ENCODE data around the gene PIP5K1A.

Gene PIP5K1A

DNA sequence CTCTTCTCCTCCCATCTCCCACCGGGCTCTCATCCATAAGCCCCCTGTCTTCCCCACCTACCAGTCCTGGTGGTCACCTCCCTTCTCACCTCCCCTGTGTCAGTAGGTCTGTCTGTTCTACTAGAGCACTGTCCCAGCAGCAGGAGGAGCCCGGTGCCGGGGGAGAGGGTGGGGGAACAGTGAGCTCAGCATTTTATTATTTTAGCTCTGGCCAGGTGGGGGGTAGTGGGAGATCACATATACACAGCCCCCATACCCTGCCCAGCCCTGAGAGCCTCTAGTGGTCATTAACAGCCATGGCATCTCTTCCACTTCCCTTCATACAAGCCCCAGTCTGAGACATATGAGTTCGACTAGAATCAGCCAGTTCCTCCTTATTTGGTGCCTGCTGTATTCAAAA is 22.5 kb upstream of the PIP5K1A start, which contains the start of gene TMOD4:
TMOD4 (minus strand) TSS at position 119 of the 400 bp plus-strand sequence. CDS start 1,106 bp downstream, outside the sequence.
- TF ChIP-seq SIN3A (IDR thresholded peaks at IDR 0.05; ENCODE audit: borderline replicate concordance, insufficient read depth, low read length) (no peak), TAF1 (IDR thresholded peaks at IDR 0.05; ENCODE audit: borderline replicate concordance, insufficient read depth, low read length) (no peak), POLR2AphosphoS5 (IDR thresholded peaks at IDR 0.05; ENCODE audit: low read depth, low read length) (no peak), FOXP2 (optimal IDR thresholded peaks at IDR 0.05; ENCODE audit: borderline replicate concordance, extremely low read depth, extremely low read length, insufficient read depth) (no peak)
- TF ChIP-seq, protein P1, sequence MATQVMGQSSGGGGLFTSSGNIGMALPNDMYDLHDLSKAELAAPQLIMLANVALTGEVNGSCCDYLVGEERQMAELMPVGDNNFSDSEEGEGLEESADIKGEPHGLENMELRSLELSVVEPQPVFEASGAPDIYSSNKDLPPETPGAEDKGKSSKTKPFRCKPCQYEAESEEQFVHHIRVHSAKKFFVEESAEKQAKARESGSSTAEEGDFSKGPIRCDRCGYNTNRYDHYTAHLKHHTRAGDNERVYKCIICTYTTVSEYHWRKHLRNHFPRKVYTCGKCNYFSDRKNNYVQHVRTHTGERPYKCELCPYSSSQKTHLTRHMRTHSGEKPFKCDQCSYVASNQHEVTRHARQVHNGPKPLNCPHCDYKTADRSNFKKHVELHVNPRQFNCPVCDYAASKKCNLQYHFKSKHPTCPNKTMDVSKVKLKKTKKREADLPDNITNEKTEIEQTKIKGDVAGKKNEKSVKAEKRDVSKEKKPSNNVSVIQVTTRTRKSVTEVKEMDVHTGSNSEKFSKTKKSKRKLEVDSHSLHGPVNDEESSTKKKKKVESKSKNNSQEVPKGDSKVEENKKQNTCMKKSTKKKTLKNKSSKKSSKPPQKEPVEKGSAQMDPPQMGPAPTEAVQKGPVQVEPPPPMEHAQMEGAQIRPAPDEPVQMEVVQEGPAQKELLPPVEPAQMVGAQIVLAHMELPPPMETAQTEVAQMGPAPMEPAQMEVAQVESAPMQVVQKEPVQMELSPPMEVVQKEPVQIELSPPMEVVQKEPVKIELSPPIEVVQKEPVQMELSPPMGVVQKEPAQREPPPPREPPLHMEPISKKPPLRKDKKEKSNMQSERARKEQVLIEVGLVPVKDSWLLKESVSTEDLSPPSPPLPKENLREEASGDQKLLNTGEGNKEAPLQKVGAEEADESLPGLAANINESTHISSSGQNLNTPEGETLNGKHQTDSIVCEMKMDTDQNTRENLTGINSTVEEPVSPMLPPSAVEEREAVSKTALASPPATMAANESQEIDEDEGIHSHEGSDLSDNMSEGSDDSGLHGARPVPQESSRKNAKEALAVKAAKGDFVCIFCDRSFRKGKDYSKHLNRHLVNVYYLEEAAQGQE (IDR thresholded peaks at IDR 0.05; ENCODE audit: insufficient read depth in 1 of 2, low read depth in 2 of 2, low read length in 2 of 2) = no peak

DNA sequence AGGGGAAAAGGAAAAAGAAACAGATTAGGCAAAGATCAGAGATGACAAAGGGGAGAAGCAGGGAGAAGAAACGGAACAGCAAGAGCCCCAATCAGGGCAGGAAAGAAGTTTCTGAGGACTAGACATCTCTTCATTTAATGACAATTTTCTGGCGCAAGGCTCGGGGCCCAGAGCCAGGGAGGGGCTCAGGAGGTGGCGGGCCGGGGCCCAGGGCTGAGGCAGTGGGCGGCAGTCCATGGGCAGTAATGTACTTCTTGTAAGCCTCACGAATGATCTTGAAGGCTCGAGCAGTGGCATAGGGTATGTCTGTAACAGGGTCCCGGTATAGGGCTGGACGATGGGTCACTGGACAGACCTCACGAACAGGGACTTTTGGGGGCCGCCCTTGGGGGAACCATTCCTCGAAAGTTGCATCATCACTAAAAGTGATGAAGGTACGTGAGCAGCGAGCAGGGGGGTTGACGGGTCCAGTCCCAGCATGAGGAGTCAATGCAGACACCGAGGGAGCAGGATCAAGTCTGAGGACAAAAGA is 21.8 kb upstream of the PIP5K1A start:
- TF ChIP-seq SIN3A (IDR thresholded peaks at IDR 0.05; ENCODE audit: borderline replicate concordance, insufficient read depth, low read length) (no peak), TAF1 (IDR thresholded peaks at IDR 0.05; ENCODE audit: borderline replicate concordance, insufficient read depth, low read length) (no peak), POLR2AphosphoS5 (IDR thresholded peaks at IDR 0.05; ENCODE audit: low read depth, low read length) (no peak), FOXP2 (optimal IDR thresholded peaks at IDR 0.05; ENCODE audit: borderline replicate concordance, extremely low read depth, extremely low read length, insufficient read depth) (no peak)
- TF ChIP-seq, protein P1 (IDR thresholded peaks at IDR 0.05; ENCODE audit: insufficient read depth in 1 of 2, low read depth in 2 of 2, low read length in 2 of 2) = no peak

DNA sequence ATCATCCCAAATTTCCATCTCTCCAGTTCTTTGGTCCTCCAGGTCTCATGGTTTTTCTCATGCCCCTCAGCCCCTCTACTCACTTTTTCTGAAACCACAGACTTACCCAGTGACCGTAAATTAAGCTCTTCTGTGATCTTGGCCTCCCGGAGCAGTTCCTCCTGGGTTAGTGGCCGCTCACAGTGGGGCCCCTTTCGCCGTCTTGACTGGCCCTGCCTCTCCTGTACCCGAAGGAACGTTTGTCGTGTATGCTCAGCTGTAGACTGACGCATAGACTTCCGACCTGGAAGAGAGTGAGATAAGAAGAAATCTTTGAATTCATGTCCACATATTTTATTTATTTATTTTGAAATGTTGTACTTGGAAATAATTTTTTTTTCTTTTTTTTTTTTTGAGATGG is 14.1 kb upstream of the PIP5K1A start:
- no peak for TF ChIP-seq TAF1 (IDR thresholded peaks at IDR 0.05; ENCODE audit: borderline replicate concordance, insufficient read depth, low read length)
- no peak for TF ChIP-seq POLR2AphosphoS5 (IDR thresholded peaks at IDR 0.05; ENCODE audit: low read depth, low read length)
- no peak for TF ChIP-seq FOXP2 (optimal IDR thresholded peaks at IDR 0.05; ENCODE audit: borderline replicate concordance, extremely low read depth, extremely low read length, insufficient read depth)
- TF ChIP-seq, protein P1 (IDR thresholded peaks at IDR 0.05; ENCODE audit: insufficient read depth in 1 of 2, low read depth in 2 of 2, low read length in 2 of 2) = no peak
- TF ChIP-seq SIN3A (IDR thresholded peaks at IDR 0.05; ENCODE audit: borderline replicate concordance, insufficient read depth, low read length) = no peak

DNA sequence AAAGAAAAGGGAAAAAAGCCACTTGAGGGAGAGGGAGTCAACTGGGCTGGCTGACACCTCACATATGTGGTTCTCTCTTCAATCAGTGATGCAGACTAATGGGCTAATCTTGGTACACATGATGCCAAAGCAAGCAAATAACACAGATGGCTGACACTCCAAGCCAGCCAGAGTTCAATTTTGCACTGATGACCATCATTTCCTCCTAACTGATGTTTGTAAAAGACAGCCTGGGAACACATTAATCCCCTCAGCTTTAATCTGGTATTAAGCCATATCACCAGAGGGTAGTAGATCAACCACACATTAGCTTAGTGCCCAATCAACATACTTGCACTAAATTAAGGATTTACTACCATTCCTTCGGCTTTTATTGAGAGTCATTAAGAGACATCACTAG is 11.1 kb upstream of the PIP5K1A start:
- TF ChIP-seq SIN3A (IDR thresholded peaks at IDR 0.05; ENCODE audit: borderline replicate concordance, insufficient read depth, low read length) = no peak

DNA sequence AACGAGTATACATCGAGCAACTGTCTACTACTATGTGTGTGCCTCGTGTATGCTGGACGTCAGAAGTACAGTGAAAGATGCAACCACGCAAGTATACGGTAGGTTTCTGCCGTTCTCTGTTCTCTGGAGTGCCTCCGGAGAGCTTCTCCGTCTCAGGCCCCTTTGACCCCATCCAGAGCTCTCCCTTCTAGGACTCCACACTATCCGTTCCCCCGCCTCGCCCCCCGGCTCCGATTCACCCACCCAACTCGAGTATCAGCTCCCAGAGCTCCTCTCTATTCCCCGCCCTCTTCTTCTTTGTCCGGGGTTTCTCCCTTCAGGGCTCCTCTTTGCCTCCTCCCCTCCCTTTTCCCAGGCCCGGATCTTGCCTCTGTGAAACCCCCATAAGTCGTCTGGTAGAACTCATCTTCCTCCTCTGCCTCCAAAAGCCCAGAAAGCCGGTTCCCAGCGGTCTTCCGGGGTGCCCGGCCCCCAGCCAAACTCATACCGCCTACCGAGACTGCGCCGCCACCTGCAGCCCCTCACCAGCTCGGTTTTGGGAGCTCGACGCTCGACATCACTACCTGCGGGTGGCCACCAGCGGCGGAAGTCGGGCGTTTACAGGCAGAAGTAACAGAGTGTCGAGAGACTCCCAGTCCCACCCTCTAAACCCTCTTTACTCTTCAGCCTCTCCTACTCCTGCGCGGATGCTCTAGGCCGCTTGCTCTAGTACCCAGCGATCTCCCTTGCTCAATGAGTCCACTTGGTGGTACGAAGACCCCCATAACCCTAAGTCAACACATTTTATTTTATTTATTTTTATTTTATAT is 8.5 kb upstream of the PIP5K1A start, which contains the start of gene VPS72:
VPS72 (minus strand) TSS at position 561 of the 809 bp plus-strand sequence; CDS start at position 485, 76 bp downstream.
- TF ChIP-seq SIN3A (IDR thresholded peaks at IDR 0.05; ENCODE audit: borderline replicate concordance, insufficient read depth, low read length) = peak; percentile 89; the same call in 1 of the 2 replicates
- TF ChIP-seq TAF1 (IDR thresholded peaks at IDR 0.05; ENCODE audit: borderline replicate concordance, insufficient read depth, low read length) = peak; percentile 98
- TF ChIP-seq POLR2AphosphoS5 (IDR thresholded peaks at IDR 0.05; ENCODE audit: low read depth, low read length) = peak; percentile 97
- TF ChIP-seq, protein P1 (IDR thresholded peaks at IDR 0.05; ENCODE audit: insufficient read depth in 1 of 2, low read depth in 2 of 2, low read length in 2 of 2) = peak; percentile 41 to 47; a peak in 2 of 4 replicates
- TF ChIP-seq FOXP2 (optimal IDR thresholded peaks at IDR 0.05; ENCODE audit: borderline replicate concordance, extremely low read depth, extremely low read length, insufficient read depth) = peak; percentile 51
